ENCODE data around the gene POLR3GL.

The POLR3GL gene

GRCh38 chr1:145951526-145951925 lies 13.0 kb upstream of the POLR3GL start:
- no peak for DNase-seq

- DNase-seq, result no peak
Measured at GRCh38 chr1:145952903-145953302, 11.6 kb upstream of the POLR3GL start.

- DNase-seq, result no peak
Measured at GRCh38 chr1:145953861-145954260, 10.6 kb upstream of the POLR3GL start.

- DNase-seq, result peak in 1 of 2 experiments; percentile 73
Measured at GRCh38 chr1:145955436-145955835, 9.1 kb upstream of the POLR3GL start.

GRCh38 chr1:145956361-145956760 lies 8.1 kb upstream of the POLR3GL start:
- no peak for DNase-seq

- peak; percentile 46 to 70 for DNase-seq
Measured at GRCh38 chr1:145956781-145957442, 7.6 kb upstream of the POLR3GL start.

- DNase-seq, result peak; percentile 91 to 97
Measured at GRCh38 chr1:145957443-145958319, 6.8 kb upstream of the POLR3GL start, which contains the start of gene LIX1L. Gene LIX1L (minus strand): TSS chr1:145958017. CDS start chr1:145957927, 90 bp downstream.

- no peak for DNase-seq
Measured at GRCh38 chr1:145958734-145959133, 5.8 kb upstream of the POLR3GL start.

- no peak for DNase-seq
Measured at GRCh38 chr1:145959333-145959732, 5.2 kb upstream of the POLR3GL start.

GRCh38 chr1:145959957-145960467 lies 4.5 kb upstream of the POLR3GL start:
- no peak for DNase-seq

GRCh38 chr1:145960468-145961108 lies 3.9 kb upstream of the POLR3GL start:
- DNase-seq, result peak in 1 of 2 experiments; percentile 30

- no peak for DNase-seq
Measured at GRCh38 chr1:145961109-145961424, 3.4 kb upstream of the POLR3GL start.

- DNase-seq, result peak in 1 of 2 experiments; percentile 6
Measured at GRCh38 chr1:145961425-145962156, 2.9 kb upstream of the POLR3GL start.

- DNase-seq, result no peak
Measured at GRCh38 chr1:145962157-145963102, 2.1 kb upstream of the POLR3GL start.

- peak in 1 of 2 experiments; percentile 19 for DNase-seq
Measured at GRCh38 chr1:145963265-145964019, 1.0 kb upstream of the POLR3GL start.

GRCh38 chr1:145965119-145965744 lies 742 bp downstream of the POLR3GL start:
- DNase-seq, result no peak

GRCh38 chr1:145967288-145967687 lies 2.8 kb downstream of the POLR3GL start:
- DNase-seq, result no peak

GRCh38 chr1:145972580-145972979 lies 8.1 kb downstream of the POLR3GL start:
- DNase-seq, result no peak

GRCh38 chr1:145974721-145975120 lies 10.2 kb downstream of the POLR3GL start:
- DNase-seq, result no peak

GRCh38 chr1:145975216-145975615 lies 10.7 kb downstream of the POLR3GL start:
- DNase-seq, result no peak
